Neutrophil (primary cell): ENCODE measurements around the gene TUBB4A.

ENCODE experiments used
- H3K27ac ChIP-seq: fragments of 200-600 bp; sonication (generic); 2 replicates; pipeline ENCODE4 v1.5.1; 2016; ENCODE audit warnings: mild to moderate bottlenecking, moderate library complexity
- H3K27me3 ChIP-seq: fragments of 200-600 bp; sonication (generic); 2 replicates; pipeline ENCODE4 v1.6.0; 2016; ENCODE audit warnings: mild to moderate bottlenecking
- H3K36me3 ChIP-seq: fragments of 200-600 bp; sonication (generic); 2 replicates; pipeline ENCODE4 v1.5.1; 2017
- H3K4me1 ChIP-seq, 2 experiments: fragments of 200-600 bp in 1 of 2; sonication (generic) in 1 of 2; 1 replicate in 1 of 2; 2 replicates in 1 of 2; pipeline versions ENCODE4 v1.5.1 to v1.6.1; 2013 to 2016; ENCODE audit warnings: low read depth in 1 of 2, low read length in 1 of 2, mild to moderate bottlenecking in 1 of 2, moderate library complexity in 1 of 2; ENCODE audit not compliant: control insufficient read depth in 1 of 2, insufficient read depth in 1 of 2
- H3K4me3 ChIP-seq, 2 experiments: fragments of 200-600 bp in 1 of 2; sonication (generic) in 1 of 2; 1 replicate in 1 of 2; 2 replicates in 1 of 2; pipeline ENCODE4 v1.5.1; 2013 to 2016; ENCODE audit warnings: low read depth in 1 of 2, low read length in 1 of 2, mild to moderate bottlenecking in 1 of 2, moderate library complexity in 1 of 2
- H3K9me3 ChIP-seq: fragments of 200-600 bp; sonication (generic); 2 replicates; pipeline ENCODE4 v1.5.1; 2016
- TF ChIP-seq, protein P1 (sequence below): fragments of 200-600 bp; sonication (generic); IDR thresholded peaks from 2 replicates; pipeline ENCODE4 v1.5.1; 2016; ENCODE audit warnings: antibody characterized with exemption

Gene TUBB4A

DNA sequence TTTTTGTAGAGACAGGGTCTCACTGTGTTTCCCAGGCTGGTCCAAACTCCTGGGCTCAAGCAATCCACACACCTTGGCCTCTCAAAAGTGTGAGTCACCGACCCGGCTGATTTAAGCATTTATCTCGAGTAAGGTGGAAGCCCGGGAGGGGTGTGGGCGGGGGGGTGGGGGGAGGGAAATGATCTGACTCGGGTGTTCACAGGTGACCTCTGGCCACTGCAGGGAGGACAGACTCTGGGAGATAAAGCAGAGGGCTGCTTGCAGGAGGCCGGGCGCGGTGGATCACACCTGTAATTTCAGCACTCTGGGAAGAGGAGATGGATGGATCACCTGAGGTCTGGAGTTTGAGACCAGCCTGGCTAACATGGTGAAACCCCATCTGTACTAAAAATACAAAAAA is 28.5 kb downstream of the TUBB4A start:
- TF ChIP-seq, protein P1, sequence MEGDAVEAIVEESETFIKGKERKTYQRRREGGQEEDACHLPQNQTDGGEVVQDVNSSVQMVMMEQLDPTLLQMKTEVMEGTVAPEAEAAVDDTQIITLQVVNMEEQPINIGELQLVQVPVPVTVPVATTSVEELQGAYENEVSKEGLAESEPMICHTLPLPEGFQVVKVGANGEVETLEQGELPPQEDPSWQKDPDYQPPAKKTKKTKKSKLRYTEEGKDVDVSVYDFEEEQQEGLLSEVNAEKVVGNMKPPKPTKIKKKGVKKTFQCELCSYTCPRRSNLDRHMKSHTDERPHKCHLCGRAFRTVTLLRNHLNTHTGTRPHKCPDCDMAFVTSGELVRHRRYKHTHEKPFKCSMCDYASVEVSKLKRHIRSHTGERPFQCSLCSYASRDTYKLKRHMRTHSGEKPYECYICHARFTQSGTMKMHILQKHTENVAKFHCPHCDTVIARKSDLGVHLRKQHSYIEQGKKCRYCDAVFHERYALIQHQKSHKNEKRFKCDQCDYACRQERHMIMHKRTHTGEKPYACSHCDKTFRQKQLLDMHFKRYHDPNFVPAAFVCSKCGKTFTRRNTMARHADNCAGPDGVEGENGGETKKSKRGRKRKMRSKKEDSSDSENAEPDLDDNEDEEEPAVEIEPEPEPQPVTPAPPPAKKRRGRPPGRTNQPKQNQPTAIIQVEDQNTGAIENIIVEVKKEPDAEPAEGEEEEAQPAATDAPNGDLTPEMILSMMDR, result no peak
- Histone ChIP-seq H3K36me3 (peaks cover 94% of the 10 kb centered on the region), H3K4me1 (no peaks in the 10 kb centered on the region), H3K4me3 (no peak overlapping the region), H3K9me3 (no peaks in the 10 kb centered on the region), H3K27ac (no peak overlapping the region), H3K27me3 (no peaks in the 10 kb centered on the region)

DNA sequence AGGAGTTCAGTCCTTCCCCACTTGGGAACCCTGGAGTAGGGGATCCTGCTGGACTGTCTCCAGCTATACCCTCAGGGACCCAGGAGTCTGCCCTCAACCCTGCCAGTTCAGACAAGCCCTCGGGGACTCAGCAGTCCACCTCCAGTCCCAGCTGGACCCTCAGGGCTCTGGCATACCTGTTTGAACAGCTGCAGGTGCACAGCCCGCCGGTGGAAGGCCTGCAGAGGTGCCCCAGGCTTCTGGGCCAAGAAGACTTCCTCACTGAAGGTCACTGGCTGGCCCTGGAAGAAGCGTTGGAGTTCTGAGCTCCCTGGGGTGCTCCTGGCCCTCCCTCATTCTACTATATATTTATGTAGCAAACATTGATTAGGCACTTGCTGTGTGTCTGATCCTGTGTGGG is 29.4 kb downstream of the TUBB4A start:
- Histone ChIP-seq H3K4me3 (no peak overlapping the region), H3K4me1 (no peaks in the 10 kb centered on the region), H3K27ac (no peak overlapping the region), H3K9me3 (no peaks in the 10 kb centered on the region), H3K27me3 (no peaks in the 10 kb centered on the region), H3K36me3 (peaks cover 96% of the 10 kb centered on the region)
- TF ChIP-seq, protein P1, result no peak

DNA sequence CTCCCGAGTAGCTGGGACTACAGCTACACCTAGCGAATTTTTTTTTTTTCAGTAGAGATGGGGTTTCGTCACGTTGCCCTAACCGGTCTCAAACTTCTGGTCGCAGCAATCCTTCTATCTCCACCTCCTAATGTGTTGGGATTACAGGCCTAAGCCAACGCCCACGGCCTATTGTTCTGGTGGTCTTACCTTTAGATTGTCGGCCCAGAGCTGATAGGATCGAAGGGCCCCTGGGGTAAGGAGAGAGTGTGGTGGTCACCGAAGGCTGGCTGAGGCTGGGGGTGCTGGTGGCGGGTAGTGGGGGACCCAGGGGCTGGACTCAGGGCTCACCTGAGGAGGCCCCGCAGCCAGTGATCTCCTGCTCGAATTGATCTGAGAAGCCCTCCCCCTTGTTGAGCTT is 31.0 kb downstream of the TUBB4A start:
- Histone ChIP-seq H3K27ac (no peak overlapping the region), H3K9me3 (no peaks in the 10 kb centered on the region), H3K27me3 (no peaks in the 10 kb centered on the region), H3K4me3 (no peak overlapping the region), H3K36me3 (peaks cover 91% of the 10 kb centered on the region), H3K4me1 (no peaks in the 10 kb centered on the region)
- TF ChIP-seq, protein P1, result no peak

DNA sequence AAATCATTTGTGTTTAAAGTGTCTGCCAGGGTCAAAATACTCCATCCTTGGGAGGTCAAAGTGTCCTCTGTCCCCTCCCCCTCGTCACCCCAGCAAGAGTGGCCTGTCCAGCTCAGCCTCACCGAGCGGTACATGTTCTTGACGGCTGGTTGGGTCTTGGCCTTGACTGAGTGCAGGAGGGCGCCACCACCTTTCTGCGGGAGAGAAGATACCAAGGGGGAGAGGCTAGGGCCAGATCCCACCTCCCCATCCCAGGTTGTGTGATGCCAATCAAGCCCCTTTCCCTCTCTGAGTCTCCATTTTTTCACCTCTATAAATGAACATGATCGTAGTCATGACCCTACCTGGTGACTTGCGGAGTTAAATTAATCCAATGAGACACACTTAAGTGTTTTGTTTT is 31.9 kb downstream of the TUBB4A start:
- Histone ChIP-seq H3K27me3 (peaks cover 9% of the 10 kb centered on the region), H3K4me1 (no peaks in the 10 kb centered on the region), H3K27ac (no peak overlapping the region), H3K4me3 (no peak overlapping the region), H3K36me3 (peaks cover 82% of the 10 kb centered on the region), H3K9me3 (no peaks in the 10 kb centered on the region)
- TF ChIP-seq, protein P1, result no peak

DNA sequence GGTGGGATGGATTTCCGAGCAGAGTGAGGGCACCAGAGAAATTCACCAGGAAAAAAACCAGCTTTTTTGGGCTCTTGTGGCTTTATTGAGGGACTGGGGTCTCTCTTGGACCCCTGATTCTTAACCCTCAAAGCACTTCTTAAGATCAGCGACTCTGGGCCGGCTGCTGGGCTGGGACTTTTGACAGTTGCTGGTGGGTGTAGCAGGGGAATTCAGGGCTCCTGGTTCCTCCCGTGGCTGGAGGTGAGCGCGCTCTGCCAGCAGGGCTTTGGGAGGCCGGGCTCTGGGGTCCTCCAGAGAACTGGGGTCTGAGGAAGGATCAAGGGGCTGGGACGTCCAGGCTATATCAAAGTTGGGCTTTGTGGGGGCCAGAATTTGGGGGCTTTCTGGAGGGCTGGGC is 34.7 kb downstream of the TUBB4A start:
- TF ChIP-seq, protein P1, result no peak
- Histone ChIP-seq H3K4me3 (no peak overlapping the region), H3K27me3 (peaks cover 37% of the 10 kb centered on the region), H3K36me3 (peaks cover 54% of the 10 kb centered on the region), H3K4me1 (peaks cover 4 to 9% of the 10 kb centered on the region in 2 experiments), H3K27ac (no peak overlapping the region), H3K9me3 (no peaks in the 10 kb centered on the region)
